ENCODE data around the gene TNFRSF1B. TPM values are rescaled to one million over a fixed set of nuclear protein-coding genes. Genes with fewer than 3 reads are reported as not detected.
A peak's percentile ranks its signal among the peaks of the same experiment; 100 is the strongest.

TNFRSF1B gene
- total and polyA plus RNA-seq, 9 of the 15 experiments (the other 6 are each of a cell fraction or from before 2014, with no cell fraction given): 8.8 to 91.3 (median 36.0) TPM

DNA sequence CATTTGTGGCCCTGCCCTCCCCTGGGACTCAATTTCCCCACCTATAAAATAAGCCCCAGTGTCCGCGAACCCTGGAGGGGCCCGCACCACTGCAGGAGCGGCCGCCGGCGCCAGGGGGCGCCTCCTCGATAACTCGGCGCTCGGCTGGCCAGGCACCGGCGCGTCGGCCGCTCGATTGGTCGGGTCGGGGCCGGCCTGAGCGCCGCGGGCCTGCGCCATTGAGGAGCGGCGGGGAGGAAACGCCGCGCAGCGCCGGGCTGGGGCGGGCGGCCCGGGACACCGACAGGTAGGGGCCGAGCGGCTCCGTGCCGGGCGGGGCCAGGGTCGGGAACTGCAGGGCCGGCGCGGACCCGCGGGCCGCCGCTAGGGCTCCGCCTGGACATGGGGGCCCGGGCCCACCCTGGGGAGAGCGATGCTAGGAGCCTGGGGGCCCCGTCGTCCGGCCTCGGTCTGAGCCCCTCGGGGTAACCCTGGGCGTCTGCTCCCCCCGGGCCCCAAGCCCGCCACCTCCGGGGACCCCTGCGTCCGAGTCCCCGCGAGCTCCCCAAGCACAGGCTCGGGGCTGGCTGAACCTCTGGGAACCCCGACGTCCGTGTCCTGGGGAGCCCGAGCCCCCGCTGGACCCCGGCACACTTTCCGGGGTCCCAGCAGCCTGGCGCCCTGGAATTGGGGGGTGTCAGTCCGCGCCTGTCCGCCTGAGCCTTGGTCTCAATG lies 63.2 kb downstream of the TNFRSF1B start, which contains the start of gene VPS13D (continued):
- TF ChIP-seq EP300 (IDR thresholded peaks at IDR 0.05; ENCODE audit: low read length) (peak; percentile 42), MCM7 (IDR thresholded peaks at IDR 0.05) (no peak), HDAC2 (IDR thresholded peaks at IDR 0.05) (no peak), DPF2 (IDR thresholded peaks at IDR 0.05) (no peak), MCM3 (IDR thresholded peaks at IDR 0.05) (no peak), ZNF143 (CRISPR knock-in tag; IDR thresholded peaks at IDR 0.05) (no peak), ZEB2 (IDR thresholded peaks at IDR 0.05) (no peak), POLR3A (IDR thresholded peaks at IDR 0.05; ENCODE audit: borderline replicate concordance, extremely low read depth, insufficient read depth, insufficient read length) (no peak), RBM34 (IDR thresholded peaks at IDR 0.05; ENCODE audit: borderline replicate concordance, insufficient read depth, low read length) (no peak), CBX2 (IDR thresholded peaks at IDR 0.05; ENCODE audit: insufficient read depth, low read length, poor library complexity, severe bottlenecking) (no peak), TARDBP (IDR thresholded peaks at IDR 0.05) (peak; percentile 43; the same call in 1 of the 2 replicates)
- TF ChIP-seq, protein P1, sequence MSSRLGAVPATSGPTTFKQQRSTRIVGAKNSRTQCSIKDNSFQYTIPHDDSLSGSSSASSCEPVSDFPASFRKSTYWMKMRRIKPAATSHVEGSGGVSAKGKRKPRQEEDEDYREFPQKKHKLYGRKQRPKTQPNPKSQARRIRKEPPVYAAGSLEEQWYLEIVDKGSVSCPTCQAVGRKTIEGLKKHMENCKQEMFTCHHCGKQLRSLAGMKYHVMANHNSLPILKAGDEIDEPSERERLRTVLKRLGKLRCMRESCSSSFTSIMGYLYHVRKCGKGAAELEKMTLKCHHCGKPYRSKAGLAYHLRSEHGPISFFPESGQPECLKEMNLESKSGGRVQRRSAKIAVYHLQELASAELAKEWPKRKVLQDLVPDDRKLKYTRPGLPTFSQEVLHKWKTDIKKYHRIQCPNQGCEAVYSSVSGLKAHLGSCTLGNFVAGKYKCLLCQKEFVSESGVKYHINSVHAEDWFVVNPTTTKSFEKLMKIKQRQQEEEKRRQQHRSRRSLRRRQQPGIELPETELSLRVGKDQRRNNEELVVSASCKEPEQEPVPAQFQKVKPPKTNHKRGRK (tag; IDR thresholded peaks at IDR 0.05): no peak
- TF ChIP-seq, protein P2, sequence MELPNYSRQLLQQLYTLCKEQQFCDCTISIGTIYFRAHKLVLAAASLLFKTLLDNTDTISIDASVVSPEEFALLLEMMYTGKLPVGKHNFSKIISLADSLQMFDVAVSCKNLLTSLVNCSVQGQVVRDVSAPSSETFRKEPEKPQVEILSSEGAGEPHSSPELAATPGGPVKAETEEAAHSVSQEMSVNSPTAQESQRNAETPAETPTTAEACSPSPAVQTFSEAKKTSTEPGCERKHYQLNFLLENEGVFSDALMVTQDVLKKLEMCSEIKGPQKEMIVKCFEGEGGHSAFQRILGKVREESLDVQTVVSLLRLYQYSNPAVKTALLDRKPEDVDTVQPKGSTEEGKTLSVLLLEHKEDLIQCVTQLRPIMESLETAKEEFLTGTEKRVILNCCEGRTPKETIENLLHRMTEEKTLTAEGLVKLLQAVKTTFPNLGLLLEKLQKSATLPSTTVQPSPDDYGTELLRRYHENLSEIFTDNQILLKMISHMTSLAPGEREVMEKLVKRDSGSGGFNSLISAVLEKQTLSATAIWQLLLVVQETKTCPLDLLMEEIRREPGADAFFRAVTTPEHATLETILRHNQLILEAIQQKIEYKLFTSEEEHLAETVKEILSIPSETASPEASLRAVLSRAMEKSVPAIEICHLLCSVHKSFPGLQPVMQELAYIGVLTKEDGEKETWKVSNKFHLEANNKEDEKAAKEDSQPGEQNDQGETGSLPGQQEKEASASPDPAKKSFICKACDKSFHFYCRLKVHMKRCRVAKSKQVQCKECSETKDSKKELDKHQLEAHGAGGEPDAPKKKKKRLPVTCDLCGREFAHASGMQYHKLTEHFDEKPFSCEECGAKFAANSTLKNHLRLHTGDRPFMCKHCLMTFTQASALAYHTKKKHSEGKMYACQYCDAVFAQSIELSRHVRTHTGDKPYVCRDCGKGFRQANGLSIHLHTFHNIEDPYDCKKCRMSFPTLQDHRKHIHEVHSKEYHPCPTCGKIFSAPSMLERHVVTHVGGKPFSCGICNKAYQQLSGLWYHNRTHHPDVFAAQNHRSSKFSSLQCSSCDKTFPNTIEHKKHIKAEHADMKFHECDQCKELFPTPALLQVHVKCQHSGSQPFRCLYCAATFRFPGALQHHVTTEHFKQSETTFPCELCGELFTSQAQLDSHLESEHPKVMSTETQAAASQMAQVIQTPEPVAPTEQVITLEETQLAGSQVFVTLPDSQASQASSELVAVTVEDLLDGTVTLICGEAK (IDR thresholded peaks at IDR 0.05): no peak
- TF ChIP-seq, protein P2 (CRISPR knock-in tag; IDR thresholded peaks at IDR 0.05): no peak
- TF ChIP-seq, protein P3, sequence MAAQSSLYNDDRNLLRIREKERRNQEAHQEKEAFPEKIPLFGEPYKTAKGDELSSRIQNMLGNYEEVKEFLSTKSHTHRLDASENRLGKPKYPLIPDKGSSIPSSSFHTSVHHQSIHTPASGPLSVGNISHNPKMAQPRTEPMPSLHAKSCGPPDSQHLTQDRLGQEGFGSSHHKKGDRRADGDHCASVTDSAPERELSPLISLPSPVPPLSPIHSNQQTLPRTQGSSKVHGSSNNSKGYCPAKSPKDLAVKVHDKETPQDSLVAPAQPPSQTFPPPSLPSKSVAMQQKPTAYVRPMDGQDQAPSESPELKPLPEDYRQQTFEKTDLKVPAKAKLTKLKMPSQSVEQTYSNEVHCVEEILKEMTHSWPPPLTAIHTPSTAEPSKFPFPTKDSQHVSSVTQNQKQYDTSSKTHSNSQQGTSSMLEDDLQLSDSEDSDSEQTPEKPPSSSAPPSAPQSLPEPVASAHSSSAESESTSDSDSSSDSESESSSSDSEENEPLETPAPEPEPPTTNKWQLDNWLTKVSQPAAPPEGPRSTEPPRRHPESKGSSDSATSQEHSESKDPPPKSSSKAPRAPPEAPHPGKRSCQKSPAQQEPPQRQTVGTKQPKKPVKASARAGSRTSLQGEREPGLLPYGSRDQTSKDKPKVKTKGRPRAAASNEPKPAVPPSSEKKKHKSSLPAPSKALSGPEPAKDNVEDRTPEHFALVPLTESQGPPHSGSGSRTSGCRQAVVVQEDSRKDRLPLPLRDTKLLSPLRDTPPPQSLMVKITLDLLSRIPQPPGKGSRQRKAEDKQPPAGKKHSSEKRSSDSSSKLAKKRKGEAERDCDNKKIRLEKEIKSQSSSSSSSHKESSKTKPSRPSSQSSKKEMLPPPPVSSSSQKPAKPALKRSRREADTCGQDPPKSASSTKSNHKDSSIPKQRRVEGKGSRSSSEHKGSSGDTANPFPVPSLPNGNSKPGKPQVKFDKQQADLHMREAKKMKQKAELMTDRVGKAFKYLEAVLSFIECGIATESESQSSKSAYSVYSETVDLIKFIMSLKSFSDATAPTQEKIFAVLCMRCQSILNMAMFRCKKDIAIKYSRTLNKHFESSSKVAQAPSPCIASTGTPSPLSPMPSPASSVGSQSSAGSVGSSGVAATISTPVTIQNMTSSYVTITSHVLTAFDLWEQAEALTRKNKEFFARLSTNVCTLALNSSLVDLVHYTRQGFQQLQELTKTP (IDR thresholded peaks at IDR 0.05; ENCODE audit: low read depth in 1 of 2, partially characterized antibody in 2 of 2): no peak
